ENCODE results near the gene ZNF586. TPM values are rescaled to one million over a fixed set of nuclear protein-coding genes. Genes with fewer than 3 reads are reported as not detected.

ZNF586 gene
- total RNA-seq, 1 donor from 2014 or later, result 10.9 TPM

- TF ChIP-seq CTCF (IDR thresholded peaks at IDR 0.05; ENCODE audit: insufficient read depth, low read length, poor library complexity, severe bottlenecking), result no peak
- no peaks in the 10 kb centered on the region for H3K27me3 ChIP-seq (ENCODE audit: control insufficient read depth, insufficient read depth, low read length)
- no peak overlapping the region for H3K4me3 ChIP-seq (ENCODE audit: low read depth, low read length)
- no peaks in the 10 kb centered on the region for H3K36me3 ChIP-seq (ENCODE audit: control insufficient read depth, insufficient read depth, low read length)
- DNase-seq (ENCODE audit: low read depth), result no peak
Observed at GRCh38 chr19:57829316-57829715, 59.8 kb downstream of the ZNF586 start.

GRCh38 chr19:57830071-57830602 lies 60.7 kb downstream of the ZNF586 start, which contains the start of gene ZNF587B:
TSS of gene ZNF587B (plus strand) at chr19:57830299. CDS start at chr19:57830529, 230 bp downstream.
- Histone ChIP-seq H3K4me3 (ENCODE audit: low read depth, low read length) (peak within 1 kb of the TSS; percentile 52), H3K36me3 (ENCODE audit: control insufficient read depth, insufficient read depth, low read length) (no peaks in the 10 kb centered on the region)
- no peak for DNase-seq (ENCODE audit: low read depth)

More at GRCh38 chr19:57830071-57830602, 60.7 kb downstream of the ZNF586 start, which contains the start of gene ZNF587B:
- TF ChIP-seq CTCF (IDR thresholded peaks at IDR 0.05; ENCODE audit: insufficient read depth, low read length, poor library complexity, severe bottlenecking), result peak; percentile 48
- H3K27me3 ChIP-seq (ENCODE audit: control insufficient read depth, insufficient read depth, low read length), result no peaks in the 10 kb centered on the region

Other genes with a start within 250 kb of the ZNF586 start
- gene ZNF549, start 242.3 kb upstream of the ZNF586 start, total RNA-seq, result 4.8 and 5.1 TPM in 2 replicates
- 5.1 and 6.8 TPM in 2 replicates for gene ZNF550, start 209.8 kb upstream of the ZNF586 start, total RNA-seq
- gene ZNF416, start 190.8 kb upstream of the ZNF586 start, total RNA-seq, result 5.5 and 6.0 TPM in 2 replicates
- 6.8 and 9.3 TPM in 2 replicates for gene ZIK1, start 185.5 kb upstream of the ZNF586 start, total RNA-seq
- gene ZNF530, start 169.8 kb upstream of the ZNF586 start, total RNA-seq, result 3.2 and 6.6 TPM in 2 replicates
- 34.8 and 40.6 TPM in 2 replicates for gene ZNF134, start 155.4 kb upstream of the ZNF586 start, total RNA-seq
- gene ZNF211, start 136.5 kb upstream of the ZNF586 start, total RNA-seq, result 6.9 and 10.4 TPM in 2 replicates
- gene ZSCAN4, start 100.7 kb upstream of the ZNF586 start, total RNA-seq, result not detected in 2 replicates
- gene ZNF551, start 87.7 kb upstream of the ZNF586 start, total RNA-seq, result 6.0 and 8.5 TPM in 2 replicates
- gene ZNF154, start 60.5 kb upstream of the ZNF586 start, total RNA-seq, result 2.9 and 3.3 TPM in 2 replicates
- gene ZNF671, start 42.1 kb upstream of the ZNF586 start, total RNA-seq, result 2.9 and 4.2 TPM in 2 replicates
- gene ZNF776, start 22.9 kb upstream of the ZNF586 start, total RNA-seq, result 9.9 and 12.2 TPM in 2 replicates
- 7.9 and 8.2 TPM in 2 replicates for gene ZNF552, start 45.2 kb downstream of the ZNF586 start, total RNA-seq
- 15.3 and 16.3 TPM in 2 replicates for gene ZNF587B, start 60.6 kb downstream of the ZNF586 start, total RNA-seq
- gene ZNF587, start 80.2 kb downstream of the ZNF586 start, total RNA-seq, result 15.8 and 19.3 TPM in 2 replicates
- gene ZNF814, start 119.4 kb downstream of the ZNF586 start, total RNA-seq, result 9.9 and 19.3 TPM in 2 replicates
- 7.3 and 12.3 TPM in 2 replicates for gene ZNF417, start 146.9 kb downstream of the ZNF586 start, total RNA-seq
- gene ZNF418, start 165.7 kb downstream of the ZNF586 start, total RNA-seq, result 1.9 and 2.6 TPM in 2 replicates
- gene ZNF256, start 178.0 kb downstream of the ZNF586 start, total RNA-seq, result 3.1 and 8.0 TPM in 2 replicates
- 0.17 TPM in 1 of 2 replicates, not detected in the other for gene C19orf18, start 204.9 kb downstream of the ZNF586 start, total RNA-seq
- gene ZNF606, start 233.1 kb downstream of the ZNF586 start, total RNA-seq, result 14.4 and 17.0 TPM in 2 replicates